ENCODE measurements around the gene USP9X.
"Not testable (repeated sequence)": the region's sequence is repeated elsewhere in the genome, so short reads cannot be mapped to it uniquely, and the experiment has no call there.

USP9X gene

DNA sequence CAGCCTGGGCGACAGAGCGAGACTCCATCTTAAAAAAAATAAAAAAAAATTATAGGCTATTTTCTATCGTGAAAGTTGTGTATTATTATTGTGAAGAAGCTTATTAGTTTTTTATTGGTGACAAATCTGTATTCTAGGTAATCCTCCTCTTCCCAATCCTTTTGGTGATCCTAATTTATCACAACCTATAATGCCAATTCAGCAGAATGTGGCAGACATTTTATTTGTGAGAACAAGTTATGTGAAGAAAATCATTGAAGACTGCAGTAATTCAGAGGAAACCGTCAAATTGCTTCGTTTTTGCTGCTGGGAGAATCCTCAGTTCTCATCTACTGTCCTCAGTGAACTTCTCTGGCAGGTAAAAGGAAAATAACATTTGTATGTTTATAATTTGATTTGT, 139.4 kb downstream of the USP9X start:
- H4K20me1 ChIP-seq = no peaks in the 10 kb centered on the region
- H3K27me3 ChIP-seq = no peaks in the 10 kb centered on the region
- no peak overlapping the region for H3K4me3 ChIP-seq
- no peak for TF ChIP-seq Cebpa-rat (IDR thresholded peaks at IDR 0.05)
- H3K4me1 ChIP-seq = no peaks in the 10 kb centered on the region
- H3K9ac ChIP-seq = no peak overlapping the region
- H3K36me3 ChIP-seq = peaks cover 89% of the 10 kb centered on the region
- H3K27ac ChIP-seq = no peak overlapping the region
- H3K9me3 ChIP-seq = no peaks in the 10 kb centered on the region
- H3K4me2 ChIP-seq = no peak overlapping the region

DNA sequence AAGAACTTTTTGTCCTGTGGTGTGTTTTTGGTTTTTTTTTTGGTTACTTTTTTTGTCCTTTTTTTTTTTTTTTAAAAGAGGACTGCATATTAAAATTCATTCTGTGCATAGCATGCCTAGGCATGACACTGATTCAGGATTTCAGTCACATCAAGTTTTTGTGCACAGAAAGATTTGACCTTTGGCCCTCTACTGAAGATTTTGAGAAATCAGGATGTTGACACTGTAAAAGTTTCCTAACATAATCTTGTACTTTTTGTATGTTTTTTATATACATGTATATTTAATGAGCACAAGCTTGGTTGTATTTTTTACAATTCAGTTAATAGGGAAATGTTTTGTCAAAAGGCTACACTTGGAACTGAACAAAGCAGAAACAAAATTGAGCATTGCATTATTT, 148.7 kb downstream of the USP9X start:
- peaks cover 14% of the 10 kb centered on the region for H3K4me1 ChIP-seq
- no peaks in the 10 kb centered on the region for H3K27me3 ChIP-seq
- H4K20me1 ChIP-seq = no peaks in the 10 kb centered on the region
- TF ChIP-seq Cebpa-rat (IDR thresholded peaks at IDR 0.05) = no peak
- peaks cover 46% of the 10 kb centered on the region for H3K36me3 ChIP-seq
- H3K27ac ChIP-seq = no peak overlapping the region
- no peak overlapping the region for H3K9ac ChIP-seq
- H3K4me3 ChIP-seq = no peak overlapping the region
- no peak overlapping the region for H3K4me2 ChIP-seq
- no peaks in the 10 kb centered on the region for H3K9me3 ChIP-seq

DNA sequence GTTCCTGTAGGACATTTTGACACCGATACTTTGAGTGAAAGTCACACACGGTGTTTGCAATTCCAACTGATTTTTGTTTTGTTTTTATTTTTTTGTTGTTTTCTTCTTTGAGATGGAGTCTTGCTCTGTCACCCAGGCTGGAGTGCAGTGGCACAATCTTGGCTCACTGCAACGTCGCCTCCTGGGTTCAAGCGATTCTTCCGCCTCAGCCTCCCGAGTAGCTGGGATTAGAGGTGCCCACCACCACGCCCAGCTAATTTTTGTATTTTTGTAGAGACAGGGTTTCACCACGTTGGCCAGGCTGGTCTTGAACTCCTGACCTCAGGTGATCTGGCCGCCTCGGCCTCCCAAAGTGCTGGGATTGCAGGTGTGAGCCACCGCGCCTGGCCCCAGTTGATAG, 149.2 kb downstream of the USP9X start:
- not testable (repeated sequence) for H3K9ac ChIP-seq, H3K27me3 ChIP-seq, H3K4me3 ChIP-seq, H3K27ac ChIP-seq, H3K9me3 ChIP-seq, H4K20me1 ChIP-seq, H3K4me2 ChIP-seq
- H3K4me1 ChIP-seq = peaks cover 14% of the 10 kb centered on the region
- peaks cover 41% of the 10 kb centered on the region for H3K36me3 ChIP-seq

DNA sequence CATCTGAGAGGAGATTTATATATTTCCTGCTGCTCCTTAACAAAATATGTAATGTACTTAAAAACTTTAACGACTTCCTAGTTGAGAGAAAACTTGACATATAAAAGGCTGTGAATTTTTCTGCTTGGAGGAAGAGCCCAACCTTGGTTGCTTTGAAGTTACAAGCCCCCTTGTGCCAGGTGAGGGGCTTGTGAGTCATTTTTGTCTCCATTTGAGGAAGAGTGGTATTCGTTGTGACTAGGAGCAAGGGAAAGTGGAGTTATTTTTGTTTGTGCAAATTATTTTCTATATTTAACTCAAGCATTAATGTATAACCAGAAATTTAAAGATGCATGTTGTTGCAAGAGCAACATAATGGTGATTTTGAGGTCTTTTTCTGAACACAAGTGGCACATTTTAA, 149.7 kb downstream of the USP9X start:
- no peak overlapping the region for H3K4me3 ChIP-seq
- no peak overlapping the region for H3K27ac ChIP-seq
- no peak for TF ChIP-seq Cebpa-rat (IDR thresholded peaks at IDR 0.05)
- peaks cover 14% of the 10 kb centered on the region for H3K4me1 ChIP-seq
- no peaks in the 10 kb centered on the region for H3K9me3 ChIP-seq
- H3K27me3 ChIP-seq = no peaks in the 10 kb centered on the region
- H3K4me2 ChIP-seq = no peak overlapping the region
- peaks cover 36% of the 10 kb centered on the region for H3K36me3 ChIP-seq
- H4K20me1 ChIP-seq = no peaks in the 10 kb centered on the region
- H3K9ac ChIP-seq = no peak overlapping the region

DNA sequence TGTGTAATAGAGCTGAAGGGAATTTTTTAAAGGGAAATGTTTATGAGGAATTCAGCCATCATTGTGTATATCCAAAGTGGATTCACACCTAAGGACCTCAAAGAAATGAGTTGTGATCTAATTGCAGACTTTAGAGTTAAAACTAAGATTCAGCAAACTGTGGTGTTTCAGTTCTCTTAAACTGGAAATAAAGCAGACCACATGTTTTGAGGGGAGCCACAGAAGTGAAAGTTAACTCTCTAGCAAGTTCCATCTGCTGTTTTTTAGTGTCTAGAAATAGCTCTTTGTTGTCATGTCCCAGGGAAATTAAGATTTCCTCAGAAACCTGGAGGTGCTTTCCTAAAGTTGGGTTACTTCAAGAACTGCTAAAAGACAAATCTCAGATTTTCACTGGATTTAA, 151.4 kb downstream of the USP9X start:
- peaks cover 14% of the 10 kb centered on the region for H3K4me1 ChIP-seq
- H3K27ac ChIP-seq = no peak overlapping the region
- no peaks in the 10 kb centered on the region for H3K9me3 ChIP-seq
- H3K4me3 ChIP-seq = no peak overlapping the region
- H4K20me1 ChIP-seq = no peaks in the 10 kb centered on the region
- H3K9ac ChIP-seq = no peak overlapping the region
- no peaks in the 10 kb centered on the region for H3K27me3 ChIP-seq
- H3K36me3 ChIP-seq = peaks cover 19% of the 10 kb centered on the region
- H3K4me2 ChIP-seq = 0 out of 2 replicates have a peak overlapping the region, but pooled peaks have one; percentile 3
- TF ChIP-seq Cebpa-rat (IDR thresholded peaks at IDR 0.05) = no peak

DNA sequence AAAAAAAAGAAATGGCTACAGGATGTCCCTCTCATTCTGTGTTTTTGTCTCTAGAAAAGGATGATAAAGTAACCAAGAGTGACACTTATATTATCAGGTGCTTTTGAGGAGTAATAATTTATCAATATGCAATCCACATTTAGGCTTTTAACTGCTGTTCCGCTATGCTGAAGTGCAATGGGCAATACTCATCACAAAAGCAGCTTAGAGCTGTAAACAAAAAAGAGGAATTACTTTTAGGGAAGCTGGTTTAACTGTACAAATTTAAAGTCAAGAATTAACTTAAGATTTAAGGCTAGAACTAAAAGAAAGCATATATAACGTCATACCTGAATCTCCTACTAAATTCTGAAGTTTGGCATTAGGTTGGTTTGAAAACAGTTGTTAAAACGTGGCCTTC, 155.3 kb downstream of the USP9X start:
- Histone ChIP-seq H3K27me3 (no peaks in the 10 kb centered on the region), H3K9me3 (no peaks in the 10 kb centered on the region), H3K27ac (no peak overlapping the region), H4K20me1 (no peaks in the 10 kb centered on the region), H3K36me3 (no peaks in the 10 kb centered on the region), H3K4me1 (peaks cover 14% of the 10 kb centered on the region), H3K9ac (no peak overlapping the region), H3K4me3 (no peak overlapping the region), H3K4me2 (no peak overlapping the region)
- no peak for TF ChIP-seq Cebpa-rat (IDR thresholded peaks at IDR 0.05)

DNA sequence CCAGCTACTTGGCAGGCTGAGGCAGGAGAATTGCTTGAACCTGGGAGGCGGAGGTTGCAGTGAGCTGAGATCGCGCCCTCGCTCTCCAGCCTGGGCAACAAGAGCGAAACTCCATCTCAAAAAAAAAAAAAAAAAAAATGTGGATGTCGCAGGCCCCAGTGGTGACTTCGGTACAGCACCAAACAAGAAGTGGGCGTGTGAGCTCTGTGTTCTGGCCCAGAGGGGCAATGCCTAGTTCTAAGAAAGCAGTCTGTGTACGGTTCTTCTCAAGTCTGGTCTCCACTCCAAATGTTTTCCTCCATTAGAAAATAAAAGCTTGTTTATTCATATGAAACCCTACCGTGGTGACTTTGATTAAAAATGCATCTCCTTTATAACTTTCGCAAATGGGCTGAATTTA, 156.7 kb downstream of the USP9X start:
- Histone ChIP-seq H3K4me2 (no peak overlapping the region), H3K9me3 (no peaks in the 10 kb centered on the region), H3K4me3 (no peak overlapping the region), H3K4me1 (peaks cover 2% of the 10 kb centered on the region), H4K20me1 (no peaks in the 10 kb centered on the region), H3K27ac (no peak overlapping the region), H3K9ac (no peak overlapping the region), H3K36me3 (no peaks in the 10 kb centered on the region), H3K27me3 (no peaks in the 10 kb centered on the region)
- no peak for TF ChIP-seq Cebpa-rat (IDR thresholded peaks at IDR 0.05)

DNA sequence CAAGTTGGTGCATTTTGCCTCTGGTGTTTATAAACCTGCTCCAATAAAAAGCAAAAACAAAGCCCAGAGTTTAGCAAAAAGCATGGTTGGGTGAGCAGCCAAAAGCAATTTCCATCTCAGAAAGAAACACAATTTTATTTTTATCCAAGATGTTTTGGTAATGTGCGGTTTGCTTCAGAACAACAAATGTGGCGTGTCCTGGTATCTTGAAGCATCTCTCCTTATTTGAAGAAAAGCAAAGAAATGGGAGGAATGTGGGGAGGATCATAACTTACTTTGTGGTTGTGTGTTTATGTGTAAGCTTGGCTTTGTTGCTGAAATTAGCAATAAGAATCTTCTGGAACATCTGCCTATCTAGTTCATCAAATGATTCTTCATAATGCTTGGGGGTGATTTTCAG, 160.4 kb downstream of the USP9X start:
- no peak overlapping the region for H3K27ac ChIP-seq
- H3K9me3 ChIP-seq = no peaks in the 10 kb centered on the region
- H3K9ac ChIP-seq = no peak overlapping the region
- H3K36me3 ChIP-seq = no peaks in the 10 kb centered on the region
- H3K4me2 ChIP-seq = no peak overlapping the region
- H3K4me1 ChIP-seq = peaks cover 5% of the 10 kb centered on the region; the same call in 1 of the 2 replicates
- no peaks in the 10 kb centered on the region for H3K27me3 ChIP-seq
- no peak for TF ChIP-seq Cebpa-rat (IDR thresholded peaks at IDR 0.05)
- no peak overlapping the region for H3K4me3 ChIP-seq
- H4K20me1 ChIP-seq = no peaks in the 10 kb centered on the region

DNA sequence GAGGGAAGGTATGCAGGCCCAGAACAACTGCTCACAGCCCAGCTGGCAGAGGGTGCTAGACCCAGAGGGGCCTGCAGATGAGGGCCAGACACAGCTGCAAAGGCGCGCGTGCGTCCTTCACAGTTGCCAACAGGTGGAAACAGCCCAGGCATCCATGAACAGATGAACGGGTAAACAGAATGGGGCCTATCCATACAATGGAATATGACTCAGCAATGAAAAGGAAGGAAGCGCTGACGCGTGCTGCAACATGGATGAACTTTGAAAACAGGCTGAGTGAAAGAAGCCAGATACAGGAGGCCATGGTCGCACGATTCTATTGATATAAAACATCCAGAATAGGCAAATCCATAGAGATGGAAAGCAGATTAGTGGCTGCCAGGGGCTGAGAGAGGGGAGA, 165.6 kb downstream of the USP9X start:
- H3K27me3 ChIP-seq = peaks cover 9% of the 10 kb centered on the region
- no peaks in the 10 kb centered on the region for H4K20me1 ChIP-seq
- no peak overlapping the region for H3K4me3 ChIP-seq
- H3K27ac ChIP-seq = no peak overlapping the region
- TF ChIP-seq Cebpa-rat (IDR thresholded peaks at IDR 0.05) = no peak
- H3K9me3 ChIP-seq = no peaks in the 10 kb centered on the region
- H3K9ac ChIP-seq = no peak overlapping the region
- peaks cover 14% of the 10 kb centered on the region for H3K4me1 ChIP-seq
- H3K36me3 ChIP-seq = no peaks in the 10 kb centered on the region
- H3K4me2 ChIP-seq = no peak overlapping the region

DNA sequence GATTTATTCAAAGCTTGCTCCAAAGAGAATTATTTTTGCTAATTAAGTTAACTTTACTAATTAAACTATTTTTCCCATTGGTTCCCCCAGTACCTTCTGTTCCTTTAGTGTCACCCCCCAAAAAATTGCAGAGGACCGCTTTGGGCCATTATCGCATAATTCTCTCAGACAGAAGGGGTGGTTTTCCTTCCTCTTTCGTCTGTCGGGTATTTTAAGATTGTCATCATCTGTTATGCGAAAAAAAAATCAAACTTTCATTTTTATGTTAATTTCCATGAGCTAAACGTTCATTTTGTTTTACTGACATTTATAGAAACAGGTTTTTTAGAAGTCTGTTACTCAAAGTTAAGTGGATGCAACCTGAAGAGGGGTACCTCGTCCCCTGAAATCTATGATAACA, 172.6 kb downstream of the USP9X start:
- no peak overlapping the region for H3K9ac ChIP-seq
- TF ChIP-seq Cebpa-rat (IDR thresholded peaks at IDR 0.05) = no peak
- no peaks in the 10 kb centered on the region for H4K20me1 ChIP-seq
- peaks cover 8% of the 10 kb centered on the region for H3K27me3 ChIP-seq
- no peak overlapping the region for H3K4me3 ChIP-seq
- H3K4me2 ChIP-seq = no peak overlapping the region
- H3K36me3 ChIP-seq = no peaks in the 10 kb centered on the region
- no peak overlapping the region for H3K27ac ChIP-seq
- H3K4me1 ChIP-seq = peaks cover 8% of the 10 kb centered on the region
- peaks cover 5% of the 10 kb centered on the region; the same call in 1 of the 2 replicates for H3K9me3 ChIP-seq

DNA sequence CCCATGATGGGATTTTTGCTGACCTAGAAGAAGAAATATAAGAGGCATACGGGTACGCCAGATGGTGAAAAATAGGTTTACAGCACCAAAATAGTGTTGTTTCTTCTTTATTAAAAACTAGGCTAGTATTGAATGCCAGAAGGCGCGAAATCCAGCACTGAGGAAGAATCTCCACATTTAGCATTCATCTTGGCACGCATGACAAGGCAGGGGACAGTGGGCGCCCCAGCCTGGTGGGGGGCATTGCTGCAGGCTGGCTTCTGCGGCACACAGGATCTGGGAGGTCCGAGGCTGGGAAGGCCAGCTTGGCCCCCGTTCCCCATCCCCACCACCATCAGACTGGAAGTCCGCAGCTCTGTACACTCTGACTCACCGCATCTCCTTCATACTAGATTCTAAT, 173.0 kb downstream of the USP9X start:
- no peaks in the 10 kb centered on the region for H3K36me3 ChIP-seq
- H3K4me2 ChIP-seq = no peak overlapping the region
- no peak overlapping the region for H3K9ac ChIP-seq
- H4K20me1 ChIP-seq = no peaks in the 10 kb centered on the region
- peaks cover 4% of the 10 kb centered on the region for H3K4me1 ChIP-seq
- peaks cover 4% of the 10 kb centered on the region for H3K27me3 ChIP-seq
- no peak overlapping the region for H3K4me3 ChIP-seq
- H3K9me3 ChIP-seq = peaks cover 8% of the 10 kb centered on the region
- no peak for TF ChIP-seq Cebpa-rat (IDR thresholded peaks at IDR 0.05)
- H3K27ac ChIP-seq = no peak overlapping the region
